Measurements from ENCODE around the gene TUNAR.
A peak's percentile ranks its signal among the peaks of the same experiment; 100 is the strongest.

TUNAR gene

DNA sequence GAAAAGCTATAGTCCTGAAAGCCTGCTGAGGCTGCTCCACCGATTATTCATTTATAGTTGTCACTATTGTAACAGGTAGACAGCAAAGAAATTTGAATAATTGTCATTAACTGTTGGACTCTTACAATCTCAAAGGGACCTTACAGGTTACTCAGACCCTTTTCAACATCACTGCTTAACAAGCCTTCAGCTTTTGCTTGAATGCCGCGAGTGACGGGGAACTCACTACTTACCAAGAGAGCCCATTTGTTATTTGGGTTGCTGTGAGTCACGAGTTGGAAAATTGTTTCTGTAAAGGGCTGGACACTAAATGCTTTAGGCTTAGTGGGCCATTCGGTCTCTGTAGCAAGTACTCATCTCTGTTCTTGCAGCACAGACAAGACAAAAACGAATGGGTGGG, 5.9 kb upstream of the TUNAR start:
- Histone ChIP-seq H3K27ac (no peak overlapping the region), H3K4me3 (no peak overlapping the region)

GRCh38 chr14:95871531-95871930, 5.1 kb upstream of the TUNAR start:
- Histone ChIP-seq H3K4me3 (no peak overlapping the region), H3K27ac (no peak overlapping the region)

GRCh38 chr14:95872777-95873176, 3.9 kb upstream of the TUNAR start:
- no peak overlapping the region for H3K27ac ChIP-seq
- H3K4me3 ChIP-seq, result no peak overlapping the region

- no peak overlapping the region for H3K27ac ChIP-seq
- peak overlapping the region in 1 of 7 experiments; percentile 4 for H3K4me3 ChIP-seq
Observed at GRCh38 chr14:95875831-95876760, 536 bp upstream of the TUNAR start.

DNA sequence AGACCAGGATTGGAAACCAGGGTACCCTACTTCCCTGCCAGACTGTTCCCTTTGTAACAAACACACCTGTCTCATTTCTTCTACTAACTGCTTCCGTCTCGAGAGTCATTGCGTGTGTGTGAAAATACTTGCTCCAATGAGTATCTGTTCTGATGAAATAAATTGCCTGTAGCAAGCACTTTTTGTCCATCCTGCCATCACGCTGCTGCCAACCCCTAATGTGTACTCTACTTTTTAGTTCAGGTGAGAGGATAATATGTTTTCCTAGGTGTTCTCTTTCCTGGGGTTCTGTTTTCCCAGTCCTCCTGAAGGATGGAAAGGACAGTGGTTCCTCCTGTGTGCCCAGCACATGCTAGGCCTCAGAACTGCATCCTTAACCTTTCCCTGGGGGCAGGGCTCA, 1.0 kb downstream of the TUNAR start:
- no peak overlapping the region for H3K27ac ChIP-seq
- H3K4me3 ChIP-seq, result no peak overlapping the region

- Histone ChIP-seq H3K27ac (no peak overlapping the region), H3K4me3 (no peak overlapping the region)
Observed at GRCh38 chr14:95884377-95884776, 7.7 kb downstream of the TUNAR start.

- no peak overlapping the region for H3K4me3 ChIP-seq
- no peak overlapping the region for H3K27ac ChIP-seq
Observed at GRCh38 chr14:95885278-95885677, 8.6 kb downstream of the TUNAR start.

- H3K4me3 ChIP-seq, result no peak overlapping the region
Observed at GRCh38 chr14:95885866-95886265, 9.2 kb downstream of the TUNAR start.

GRCh38 chr14:95886366-95887056, 9.9 kb downstream of the TUNAR start:
- no peak overlapping the region for H3K4me3 ChIP-seq
- no peak overlapping the region for H3K27ac ChIP-seq

More at GRCh38 chr14:95885866-95886265, 9.2 kb downstream of the TUNAR start:
- H3K27ac ChIP-seq, result no peak overlapping the region

- H3K27ac ChIP-seq, result no peak overlapping the region
- no peak overlapping the region for H3K4me3 ChIP-seq
Observed at GRCh38 chr14:95887351-95887750, 10.7 kb downstream of the TUNAR start.

GRCh38 chr14:95889236-95889979, 12.8 kb downstream of the TUNAR start:
- Histone ChIP-seq H3K27ac (no peak overlapping the region), H3K4me3 (no peak overlapping the region)

DNA sequence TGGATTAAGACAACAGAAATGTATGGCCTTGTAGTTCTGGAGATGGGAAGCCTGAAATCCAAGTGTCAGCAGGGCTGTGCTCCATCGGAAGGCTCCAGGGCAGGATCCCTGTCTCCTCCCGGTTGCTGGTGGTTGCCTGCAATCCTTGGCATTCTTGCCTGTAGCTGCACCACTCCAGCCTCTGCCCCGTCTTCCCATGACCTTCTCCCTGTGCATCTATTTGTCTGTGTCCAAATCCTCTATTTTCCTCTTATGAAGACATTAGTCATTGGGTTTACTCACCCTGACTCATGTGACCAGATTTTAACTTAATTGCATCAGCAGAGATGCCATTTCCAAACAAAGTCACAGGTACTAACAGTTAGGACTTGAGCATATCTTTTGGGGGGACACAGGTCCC, 15.1 kb downstream of the TUNAR start:
- Histone ChIP-seq H3K4me3 (no peak overlapping the region), H3K27ac (no peak overlapping the region)

DNA sequence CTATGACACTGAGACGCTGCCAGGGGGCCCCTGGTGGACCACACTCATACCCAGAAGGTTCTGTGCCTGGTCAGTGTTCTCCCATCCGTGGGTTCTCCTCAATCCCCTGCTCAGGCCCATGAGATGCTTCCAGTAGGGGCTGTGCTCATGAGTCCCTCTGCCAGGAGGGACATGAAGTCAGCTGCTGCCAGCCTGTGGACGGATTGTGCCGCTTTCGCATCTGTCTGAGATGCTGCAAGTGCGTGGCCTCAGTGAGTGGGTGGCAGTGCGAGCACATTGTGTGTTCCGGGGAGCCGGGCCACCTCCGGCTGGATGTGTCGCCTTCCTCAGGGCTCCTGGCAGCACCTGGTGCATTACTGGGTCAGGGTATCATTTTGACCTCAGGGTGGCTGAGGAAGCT, 15.5 kb downstream of the TUNAR start:
- Histone ChIP-seq H3K27ac (no peak overlapping the region), H3K4me3 (no peak overlapping the region)

DNA sequence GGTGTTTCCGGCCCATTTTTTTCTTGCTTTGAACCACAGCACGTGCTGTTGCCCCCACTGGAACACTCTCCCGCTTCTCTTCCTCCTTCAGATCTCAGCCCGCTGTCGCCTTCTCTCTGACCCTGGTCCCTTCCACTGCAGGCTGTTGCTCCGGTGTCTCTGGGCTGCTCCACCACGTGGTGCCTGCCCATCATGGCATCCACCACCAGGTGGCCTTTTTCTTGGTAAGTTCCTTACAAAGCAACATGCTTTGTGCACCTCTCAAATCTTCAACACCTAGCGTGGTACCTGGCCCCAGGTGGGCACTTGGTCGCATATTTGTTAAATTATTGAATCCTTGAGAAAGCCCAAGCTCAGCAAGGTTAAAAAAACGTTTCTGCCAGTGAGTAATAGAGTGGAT, 19.1 kb downstream of the TUNAR start:
- no peak overlapping the region for H3K27ac ChIP-seq
- no peak overlapping the region for H3K4me3 ChIP-seq

- Histone ChIP-seq H3K4me3 (no peak overlapping the region), H3K27ac (no peak overlapping the region)
Observed at GRCh38 chr14:95896498-95897135, 20.0 kb downstream of the TUNAR start.

- Histone ChIP-seq H3K27ac (no peak overlapping the region), H3K4me3 (no peak overlapping the region)
Observed at GRCh38 chr14:95897280-95897679, 20.6 kb downstream of the TUNAR start.

DNA sequence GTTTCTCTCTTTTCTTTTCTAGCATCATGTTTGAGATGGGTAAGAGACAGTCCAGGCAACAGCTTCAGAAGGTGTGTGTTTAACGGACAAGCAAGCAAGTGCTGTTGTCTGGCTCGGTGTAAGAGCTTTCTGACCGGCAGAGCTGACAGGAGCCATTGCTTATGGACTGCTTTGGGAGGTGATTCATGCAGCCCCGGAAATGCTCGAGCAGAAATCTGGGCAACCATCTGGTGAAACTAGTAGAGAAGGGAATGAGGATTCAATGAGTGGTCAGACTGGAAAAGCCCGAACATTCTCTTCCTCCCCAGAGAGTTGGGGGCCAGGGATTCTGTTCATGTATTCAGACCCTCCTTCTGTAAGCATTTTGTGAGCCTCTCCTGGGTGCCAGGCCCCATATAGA, 24.4 kb downstream of the TUNAR start:
- Histone ChIP-seq H3K4me3 (no peak overlapping the region), H3K27ac (no peak overlapping the region)

DNA sequence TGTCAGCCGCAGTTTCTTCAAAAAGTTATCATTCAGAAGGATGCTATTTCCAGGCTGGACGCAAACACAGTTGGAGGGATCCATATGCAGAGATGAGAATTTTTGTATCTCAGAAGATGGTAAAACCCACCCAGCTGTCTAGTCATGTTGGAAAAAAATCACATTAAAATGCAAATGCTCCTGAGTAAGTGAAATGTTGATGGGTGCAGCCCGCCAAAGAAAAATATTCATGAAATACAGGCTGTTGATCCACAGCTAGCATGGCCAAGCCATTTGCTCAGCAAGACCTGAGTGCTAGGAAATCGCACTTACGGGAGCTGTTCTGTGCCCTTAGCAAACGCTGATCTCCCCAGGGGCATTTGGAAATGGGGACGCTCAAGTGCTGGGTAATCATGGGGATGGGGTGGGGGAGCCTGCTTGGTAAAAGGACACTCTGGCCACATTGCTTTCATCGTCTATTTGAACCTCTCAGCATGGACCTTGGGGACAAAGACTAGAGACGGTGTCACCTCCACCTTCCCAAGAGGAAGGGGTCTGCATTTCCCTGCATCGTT, 25.7 kb downstream of the TUNAR start:
- Histone ChIP-seq H3K4me3 (no peak overlapping the region), H3K27ac (no peak overlapping the region)

DNA sequence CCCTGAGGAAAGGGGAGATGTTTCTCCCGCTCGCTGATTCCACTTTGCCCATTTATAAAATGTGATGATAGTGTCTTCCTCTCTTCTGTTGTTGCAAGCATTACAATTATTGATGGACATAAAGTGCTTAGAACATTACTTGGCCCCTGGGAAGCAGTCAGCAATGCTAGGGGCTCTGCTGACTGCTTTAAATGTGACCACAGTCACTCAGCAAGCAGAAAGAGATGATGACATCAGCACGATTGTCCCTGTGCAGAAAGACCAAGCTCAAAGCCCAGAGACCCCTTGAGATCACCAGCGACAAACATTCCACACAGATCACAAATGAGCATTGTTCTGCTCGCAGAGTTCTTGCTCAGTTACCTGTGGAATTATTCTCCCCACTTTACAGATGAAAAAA, 26.5 kb downstream of the TUNAR start:
- H3K4me3 ChIP-seq, result no peak overlapping the region
- H3K27ac ChIP-seq, result no peak overlapping the region

GRCh38 chr14:95903616-95904107, 27.0 kb downstream of the TUNAR start:
- no peak overlapping the region for H3K4me3 ChIP-seq
- no peak overlapping the region for H3K27ac ChIP-seq

Measured in skin epidermis (tissue), 12 donors.